HEK293 (cell line): ENCODE measurements around the gene WSCD2.

ENCODE experiments used
- RBAK ChIP-seq: fragments of 450-650 bp; formaldehyde crosslinking; IDR thresholded peaks from 2 replicates; pipeline ENCODE4 v1.5.1; 2016; ENCODE audit warnings: missing biosample characterization, missing genetic modification characterization
- TCF7L2 ChIP-seq: IDR thresholded peaks from 2 replicates; pipeline ENCODE4 v1.6.1; 2011; ENCODE audit warnings: low read depth, mild to moderate bottlenecking, inconsistent platforms, low read length, moderate library complexity, borderline replicate concordance
- ZNF394 ChIP-seq: fragments of 450-650 bp; formaldehyde crosslinking; IDR thresholded peaks from 2 replicates; pipeline ENCODE4 v1.5.1; 2016; ENCODE audit warnings: missing biosample characterization, missing genetic modification characterization, mild to moderate bottlenecking, moderate library complexity, borderline replicate concordance
- ZNF48 ChIP-seq: fragments of 450-650 bp; formaldehyde crosslinking; IDR thresholded peaks from 2 replicates; pipeline ENCODE4 v1.5.1; 2016; ENCODE audit warnings: missing biosample characterization, missing genetic modification characterization
- TF ChIP-seq, protein P1 (sequence below): fragments of 450-650 bp; formaldehyde crosslinking; IDR thresholded peaks from 2 replicates; pipeline ENCODE4 v1.5.1; 2016; ENCODE audit warnings: missing biosample characterization, missing genetic modification characterization
- TF ChIP-seq, protein P2 (sequence below): fragments of 450-650 bp; formaldehyde crosslinking; IDR thresholded peaks from 2 replicates; pipeline ENCODE4 v1.5.1; 2016; ENCODE audit warnings: missing biosample characterization, missing genetic modification characterization
- TF ChIP-seq, protein P3 (sequence below): fragments of 450-650 bp; formaldehyde crosslinking; IDR thresholded peaks from 2 replicates; pipeline ENCODE4 v1.5.1; 2016; ENCODE audit warnings: missing biosample characterization, missing genetic modification characterization

DNA sequence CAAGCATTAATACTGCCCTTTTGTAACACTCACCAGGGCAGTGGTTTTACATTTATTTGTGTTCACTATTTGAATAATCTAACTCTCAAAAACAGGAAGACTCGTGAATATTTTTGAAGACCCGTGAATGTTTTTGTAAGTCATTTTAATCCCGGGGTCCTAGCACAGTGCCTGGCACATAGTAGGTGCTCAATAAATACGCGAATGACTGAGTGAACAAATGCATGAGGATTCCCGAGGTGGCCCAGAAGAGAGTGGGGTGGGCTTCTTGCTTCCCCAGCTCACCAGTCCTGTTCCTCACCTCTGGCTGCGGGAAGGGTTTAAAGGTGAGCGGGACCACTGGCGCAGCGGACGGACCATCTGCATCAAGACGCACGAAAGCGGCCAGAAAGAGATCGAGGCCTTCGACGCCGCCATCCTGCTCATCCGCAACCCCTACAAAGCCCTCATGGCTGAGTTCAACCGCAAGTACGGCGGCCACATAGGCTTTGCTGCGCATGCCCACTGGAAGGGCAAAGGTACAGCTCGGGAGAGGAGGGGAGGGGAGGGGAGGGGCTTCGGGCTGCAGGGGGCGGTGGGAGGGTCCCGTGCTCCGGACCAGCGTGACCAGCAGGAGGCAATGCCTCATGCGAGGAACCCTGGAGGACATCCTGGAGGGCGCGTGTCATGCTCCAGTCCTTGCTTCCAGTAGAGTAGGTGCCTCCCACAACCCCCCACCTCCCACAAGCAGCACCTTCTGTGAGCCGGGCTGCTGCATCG is 111.1 kb downstream of the WSCD2 start:
- TF ChIP-seq, protein P1, sequence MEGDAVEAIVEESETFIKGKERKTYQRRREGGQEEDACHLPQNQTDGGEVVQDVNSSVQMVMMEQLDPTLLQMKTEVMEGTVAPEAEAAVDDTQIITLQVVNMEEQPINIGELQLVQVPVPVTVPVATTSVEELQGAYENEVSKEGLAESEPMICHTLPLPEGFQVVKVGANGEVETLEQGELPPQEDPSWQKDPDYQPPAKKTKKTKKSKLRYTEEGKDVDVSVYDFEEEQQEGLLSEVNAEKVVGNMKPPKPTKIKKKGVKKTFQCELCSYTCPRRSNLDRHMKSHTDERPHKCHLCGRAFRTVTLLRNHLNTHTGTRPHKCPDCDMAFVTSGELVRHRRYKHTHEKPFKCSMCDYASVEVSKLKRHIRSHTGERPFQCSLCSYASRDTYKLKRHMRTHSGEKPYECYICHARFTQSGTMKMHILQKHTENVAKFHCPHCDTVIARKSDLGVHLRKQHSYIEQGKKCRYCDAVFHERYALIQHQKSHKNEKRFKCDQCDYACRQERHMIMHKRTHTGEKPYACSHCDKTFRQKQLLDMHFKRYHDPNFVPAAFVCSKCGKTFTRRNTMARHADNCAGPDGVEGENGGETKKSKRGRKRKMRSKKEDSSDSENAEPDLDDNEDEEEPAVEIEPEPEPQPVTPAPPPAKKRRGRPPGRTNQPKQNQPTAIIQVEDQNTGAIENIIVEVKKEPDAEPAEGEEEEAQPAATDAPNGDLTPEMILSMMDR (tag by site-specific recombination) = no peak
- TF ChIP-seq TCF7L2 (no peak), ZNF48 (tag by site-specific recombination) (no peak), RBAK (tag by site-specific recombination) (no peak), ZNF394 (tag by site-specific recombination) (no peak)
- TF ChIP-seq, protein P2, sequence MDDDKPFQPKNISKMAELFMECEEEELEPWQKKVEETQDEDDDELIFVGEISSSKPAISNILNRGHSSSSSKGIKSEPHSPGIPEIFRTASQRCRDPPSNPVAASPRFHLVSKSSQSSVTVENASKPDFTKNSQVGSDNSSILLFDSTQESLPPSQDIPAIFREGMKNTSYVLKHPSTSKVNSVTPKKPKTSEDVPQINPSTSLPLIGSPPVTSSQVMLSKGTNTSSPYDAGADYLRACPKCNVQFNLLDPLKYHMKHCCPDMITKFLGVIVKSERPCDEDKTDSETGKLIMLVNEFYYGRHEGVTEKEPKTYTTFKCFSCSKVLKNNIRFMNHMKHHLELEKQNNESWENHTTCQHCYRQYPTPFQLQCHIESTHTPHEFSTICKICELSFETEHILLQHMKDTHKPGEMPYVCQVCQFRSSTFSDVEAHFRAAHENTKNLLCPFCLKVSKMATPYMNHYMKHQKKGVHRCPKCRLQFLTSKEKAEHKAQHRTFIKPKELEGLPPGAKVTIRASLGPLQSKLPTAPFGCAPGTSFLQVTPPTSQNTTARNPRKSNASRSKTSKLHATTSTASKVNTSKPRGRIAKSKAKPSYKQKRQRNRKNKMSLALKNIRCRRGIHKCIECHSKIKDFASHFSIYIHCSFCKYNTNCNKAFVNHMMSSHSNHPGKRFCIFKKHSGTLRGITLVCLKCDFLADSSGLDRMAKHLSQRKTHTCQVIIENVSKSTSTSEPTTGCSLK (tag by site-specific recombination) = no peak
- TF ChIP-seq, protein P3, sequence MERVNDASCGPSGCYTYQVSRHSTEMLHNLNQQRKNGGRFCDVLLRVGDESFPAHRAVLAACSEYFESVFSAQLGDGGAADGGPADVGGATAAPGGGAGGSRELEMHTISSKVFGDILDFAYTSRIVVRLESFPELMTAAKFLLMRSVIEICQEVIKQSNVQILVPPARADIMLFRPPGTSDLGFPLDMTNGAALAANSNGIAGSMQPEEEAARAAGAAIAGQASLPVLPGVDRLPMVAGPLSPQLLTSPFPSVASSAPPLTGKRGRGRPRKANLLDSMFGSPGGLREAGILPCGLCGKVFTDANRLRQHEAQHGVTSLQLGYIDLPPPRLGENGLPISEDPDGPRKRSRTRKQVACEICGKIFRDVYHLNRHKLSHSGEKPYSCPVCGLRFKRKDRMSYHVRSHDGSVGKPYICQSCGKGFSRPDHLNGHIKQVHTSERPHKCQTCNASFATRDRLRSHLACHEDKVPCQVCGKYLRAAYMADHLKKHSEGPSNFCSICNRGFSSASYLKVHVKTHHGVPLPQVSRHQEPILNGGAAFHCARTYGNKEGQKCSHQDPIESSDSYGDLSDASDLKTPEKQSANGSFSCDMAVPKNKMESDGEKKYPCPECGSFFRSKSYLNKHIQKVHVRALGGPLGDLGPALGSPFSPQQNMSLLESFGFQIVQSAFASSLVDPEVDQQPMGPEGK (tag by site-specific recombination) = no peak
